HG03039 (cell line): ENCODE data around the gene ASB10.

Source experiments
- ATAC-seq: cut with Tn5 transposase; IDR thresholded peaks from one replicate; pipeline ENCODE4 v1.9.1; 2021; ENCODE audit warnings: mild to moderate bottlenecking, moderate library complexity; ENCODE audit not compliant: unreplicated experiment

Gene ASB10

GRCh38 chr7:151211155-151211772 lies 24.2 kb upstream of the ASB10 start:
- ATAC-seq, result no peak

- no peak for ATAC-seq
These were observed 23.2 kb upstream of the ASB10 start, which contains the start of gene H2BK1 for GRCh38 chr7:151210087-151210854. H2BK1 (minus strand) TSS chr7:151210488; CDS start chr7:151210318, 170 bp downstream.

- ATAC-seq, result no peak
These were observed 22.5 kb upstream of the ASB10 start for GRCh38 chr7:151209588-151209987.

GRCh38 chr7:151208253-151208862 lies 21.3 kb upstream of the ASB10 start:
- ATAC-seq, result no peak

- ATAC-seq, result no peak
These were observed 20.8 kb upstream of the ASB10 start for GRCh38 chr7:151207804-151208203.

GRCh38 chr7:151207315-151207714 lies 20.3 kb upstream of the ASB10 start:
- ATAC-seq, result no peak

- no peak for ATAC-seq
These were observed 19.9 kb upstream of the ASB10 start for GRCh38 chr7:151206914-151207313.

GRCh38 chr7:151205730-151206129 lies 18.7 kb upstream of the ASB10 start:
- no peak for ATAC-seq

GRCh38 chr7:151204383-151205032 lies 17.5 kb upstream of the ASB10 start:
- ATAC-seq, result no peak

GRCh38 chr7:151202836-151203235 lies 15.8 kb upstream of the ASB10 start:
- ATAC-seq, result no peak

- ATAC-seq, result no peak
These were observed 14.7 kb upstream of the ASB10 start for GRCh38 chr7:151201751-151202150.

- ATAC-seq, result no peak
These were observed 14.3 kb upstream of the ASB10 start for GRCh38 chr7:151201344-151201743.

GRCh38 chr7:151198945-151199848 lies 12.1 kb upstream of the ASB10 start:
- no peak for ATAC-seq

GRCh38 chr7:151197932-151198331 lies 10.9 kb upstream of the ASB10 start:
- ATAC-seq, result no peak

GRCh38 chr7:151195616-151196450 lies 8.8 kb upstream of the ASB10 start:
- ATAC-seq, result no peak

GRCh38 chr7:151194188-151194587 lies 7.1 kb upstream of the ASB10 start:
- ATAC-seq, result no peak

GRCh38 chr7:151193203-151193978 lies 6.3 kb upstream of the ASB10 start:
- ATAC-seq, result no peak

- ATAC-seq, result no peak
These were observed 5.0 kb upstream of the ASB10 start for GRCh38 chr7:151192002-151192539.

- ATAC-seq, result no peak
These were observed 4.5 kb upstream of the ASB10 start for GRCh38 chr7:151191544-151191943.
